H9 (cell line): Measurements from ENCODE around the gene CCDC74B. TPM values are rescaled to one million over a fixed set of nuclear protein-coding genes. Genes with fewer than 3 reads are reported as not detected.
"Not testable (repeated sequence)": the region's sequence is repeated elsewhere in the genome, so short reads cannot be mapped to it uniquely, and the experiment has no call there.

ENCODE experiments used
- DNase-seq: peaks from one replicate; pipeline ENCODE4 v3.0.0-alpha.2; 2017
- H2AFZ ChIP-seq: one replicate; pipeline ENCODE4 v1.6.1; 2013; ENCODE audit warnings: mild to moderate bottlenecking, low read length, control low read depth, moderate library complexity
- H2AK5ac ChIP-seq: 2 replicates; pipeline ENCODE4 v1.6.1; 2013; ENCODE audit warnings: low read length, control low read depth, mixed read lengths; ENCODE audit not compliant: insufficient read length
- H2BK120ac ChIP-seq: one replicate; pipeline ENCODE4 v1.6.1; 2013; ENCODE audit warnings: low read depth, mild to moderate bottlenecking, low read length, control low read depth, inconsistent platforms; ENCODE audit not compliant: poor library complexity, severe bottlenecking
- H2BK12ac ChIP-seq: 2 replicates; pipeline ENCODE4 v1.6.1; 2013; ENCODE audit warnings: low read length, control low read depth, mixed read lengths, low read depth; ENCODE audit not compliant: insufficient read length
- H2BK15ac ChIP-seq: 2 replicates; pipeline ENCODE4 v1.6.1; 2013; ENCODE audit warnings: low read depth, low read length, control low read depth
- H2BK20ac ChIP-seq: one replicate; pipeline ENCODE4 v1.6.1; 2013; ENCODE audit warnings: low read depth, mild to moderate bottlenecking, low read length, control low read depth, inconsistent platforms; ENCODE audit not compliant: poor library complexity, severe bottlenecking
- H2BK5ac ChIP-seq: 2 replicates; pipeline ENCODE4 v1.6.1; 2013; ENCODE audit warnings: low read length, control low read depth, mixed read lengths; ENCODE audit not compliant: insufficient read length
- H3K14ac ChIP-seq: 2 replicates; pipeline ENCODE4 v1.6.1; 2013; ENCODE audit warnings: low read length, control low read depth; ENCODE audit not compliant: insufficient read depth
- H3K18ac ChIP-seq: 2 replicates; pipeline ENCODE4 v1.6.1; 2013; ENCODE audit warnings: low read depth, mild to moderate bottlenecking, mixed read lengths, low read length, control low read depth; ENCODE audit not compliant: insufficient read length
- H3K23ac ChIP-seq: 2 replicates; pipeline ENCODE4 v1.6.1; 2013; ENCODE audit warnings: low read length, control low read depth, mixed read lengths, low read depth; ENCODE audit not compliant: insufficient read length
- H3K23me2 ChIP-seq: 2 replicates; pipeline ENCODE4 v1.6.1; 2013; ENCODE audit warnings: low read depth, mild to moderate bottlenecking, mixed read lengths, low read length, control low read depth; ENCODE audit not compliant: insufficient read length, poor library complexity, severe bottlenecking
- H3K27ac ChIP-seq: 2 replicates; pipeline ENCODE4 v1.5.1; 2013; ENCODE audit warnings: low read length, control low read depth, mixed read lengths, low read depth; ENCODE audit not compliant: insufficient read length
- H3K27me3 ChIP-seq: 2 replicates; pipeline ENCODE4 v1.6.1; 2013; ENCODE audit warnings: low read length, control low read depth, inconsistent platforms; ENCODE audit not compliant: insufficient read depth
- H3K4ac ChIP-seq: 2 replicates; pipeline ENCODE4 v1.6.1; 2013; ENCODE audit warnings: low read depth, mild to moderate bottlenecking, control low read depth, inconsistent platforms, low read length, moderate library complexity
- H3K4me1 ChIP-seq: 2 replicates; pipeline ENCODE4 v1.6.1; 2013; ENCODE audit warnings: low read length, control low read depth, inconsistent platforms; ENCODE audit not compliant: insufficient read depth
- H3K4me2 ChIP-seq: 2 replicates; pipeline ENCODE4 v1.6.1; 2013; ENCODE audit warnings: low read length, control low read depth, mixed read lengths; ENCODE audit not compliant: insufficient read length, insufficient read depth
- H3K56ac ChIP-seq: 2 replicates; pipeline ENCODE4 v1.6.1; 2013; ENCODE audit warnings: low read depth, mild to moderate bottlenecking, mixed read lengths, low read length, control low read depth; ENCODE audit not compliant: insufficient read length
- H3K79me1 ChIP-seq: 2 replicates; pipeline ENCODE4 v1.6.1; 2013; ENCODE audit warnings: low read depth, mild to moderate bottlenecking, moderate library complexity, low read length, control low read depth, inconsistent platforms; ENCODE audit not compliant: insufficient read depth, poor library complexity, severe bottlenecking
- H3K79me2 ChIP-seq: 2 replicates; pipeline ENCODE4 v1.6.1; 2013; ENCODE audit warnings: low read length, control low read depth, inconsistent platforms; ENCODE audit not compliant: insufficient read depth
- H3K9ac ChIP-seq: 2 replicates; pipeline ENCODE4 v1.6.1; 2013; ENCODE audit warnings: low read length, control low read depth, mixed read lengths; ENCODE audit not compliant: insufficient read length; ENCODE audit errors: extremely low read depth
- H3K9me3 ChIP-seq: one replicate; pipeline ENCODE4 v1.6.1; 2013; ENCODE audit warnings: low read depth, low read length, inconsistent platforms; ENCODE audit not compliant: control insufficient read depth
- H3T11ph ChIP-seq: one replicate; pipeline ENCODE4 v1.6.1; 2013; ENCODE audit warnings: mild to moderate bottlenecking, low read length, control low read depth, inconsistent platforms
- H4K20me1 ChIP-seq: one replicate; pipeline ENCODE4 v1.6.1; 2013; ENCODE audit not compliant: control insufficient read depth, insufficient read length, insufficient read depth
- H4K5ac ChIP-seq: 2 replicates; pipeline ENCODE4 v1.6.1; 2013; ENCODE audit warnings: low read depth, mild to moderate bottlenecking, mixed read lengths, low read length, control low read depth; ENCODE audit not compliant: insufficient read length
- H4K8ac ChIP-seq: replicated peaks from 2 replicates; pipeline ENCODE4 v1.6.1; 2013; ENCODE audit warnings: low read length, control low read depth, mixed read lengths, low read depth; ENCODE audit not compliant: insufficient read length
- H4K91ac ChIP-seq: 2 replicates; pipeline ENCODE4 v1.6.1; 2013; ENCODE audit warnings: low read depth, mild to moderate bottlenecking, moderate library complexity, mixed read lengths, low read length, control low read depth; ENCODE audit not compliant: insufficient read length
- H3K27ac Mint-ChIP-seq, 3 experiments: 2 replicates in 2 of 3; 3 replicates in 1 of 3; pipeline ENCODE4 v1.8.0; 2020 to 2021; ENCODE audit warnings: mixed read lengths in 3 of 3, mild to moderate bottlenecking in 1 of 3, moderate library complexity in 1 of 3
- H3K27me3 Mint-ChIP-seq: 2 replicates; pipeline ENCODE4 v1.8.0; 2021; ENCODE audit warnings: low read depth, mild to moderate bottlenecking, moderate library complexity, mixed read lengths
- H3K36me3 Mint-ChIP-seq, 3 experiments: 2 replicates in 2 of 3; 3 replicates in 1 of 3; pipeline ENCODE4 v1.8.0; 2020 to 2021; ENCODE audit warnings: low read depth in 3 of 3, mixed read lengths in 3 of 3; ENCODE audit not compliant: insufficient read depth in 1 of 3
- H3K4me1 Mint-ChIP-seq, 2 experiments: 2 replicates each; pipeline ENCODE4 v1.8.0; 2020; ENCODE audit warnings: mixed read lengths in 2 of 2
- H3K4me3 Mint-ChIP-seq, 2 experiments: 2 replicates in 1 of 2; 3 replicates in 1 of 2; pipeline ENCODE4 v1.8.0; 2020 to 2021; ENCODE audit warnings: mild to moderate bottlenecking in 2 of 2, mixed read lengths in 2 of 2, moderate library complexity in 1 of 2
- H3K9me3 Mint-ChIP-seq, 2 experiments: 2 replicates in 1 of 2; 3 replicates in 1 of 2; pipeline ENCODE4 v1.8.0; 2020; ENCODE audit warnings: mild to moderate bottlenecking in 2 of 2, mixed read lengths in 2 of 2, moderate library complexity in 1 of 2
- WGBS: extraction: QIAGEN DNeasy Blood & Tissue Kit; methylation state at CpG from one replicate; pipeline ENCODE4 v1.1.7; 2013; ENCODE audit warnings: missing lambda C conversion rate, low lambda C conversion rate, mixed read lengths; ENCODE audit not compliant: insufficient read length; ENCODE audit errors: extremely low coverage; 5-methylcytosine and 5-hydroxymethylcytosine counted together
- total RNA-seq: library from RNA; stranded (reverse); gene quantifications from 2 replicates; pipeline ENCODE4 v1.2.1, GENCODE V29; 2021
- TF ChIP-seq, protein P1 (sequence below): fragments of 200-600 bp; sonication (generic); conservative IDR thresholded peaks from 3 replicates; pipeline ENCODE4 v1.8.0; 2021; ENCODE audit warnings: antibody characterized with exemption, mild to moderate bottlenecking

Gene CCDC74B
- total RNA-seq, 1 experiment from 2014 or later, result 6.7 TPM

DNA sequence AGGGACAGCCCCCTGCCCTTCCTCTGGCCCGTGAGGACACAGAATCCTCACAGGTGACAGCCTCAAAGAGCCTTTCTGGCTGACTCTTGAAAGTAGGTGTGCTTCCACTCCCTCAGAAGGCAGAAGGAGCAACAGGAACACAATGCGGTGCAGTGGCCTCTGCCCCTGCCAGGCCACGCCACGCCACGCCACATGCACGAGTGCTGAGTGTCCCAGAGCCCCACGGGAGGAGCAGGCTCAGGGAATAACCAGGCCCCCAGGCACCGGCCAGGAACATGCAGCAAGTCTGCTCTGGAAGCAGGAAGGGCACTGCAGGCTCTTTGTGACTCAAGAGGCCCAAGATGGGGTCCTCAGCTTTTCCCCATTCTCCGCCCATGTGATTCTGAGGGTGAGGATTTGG is 18.1 kb upstream of the CCDC74B start:
- H3K36me3 Mint-ChIP-seq, result peaks cover 28 to 67% (median 50%) of the 10 kb centered on the region in 3 experiments; a peak in 6 of 7 replicates

DNA sequence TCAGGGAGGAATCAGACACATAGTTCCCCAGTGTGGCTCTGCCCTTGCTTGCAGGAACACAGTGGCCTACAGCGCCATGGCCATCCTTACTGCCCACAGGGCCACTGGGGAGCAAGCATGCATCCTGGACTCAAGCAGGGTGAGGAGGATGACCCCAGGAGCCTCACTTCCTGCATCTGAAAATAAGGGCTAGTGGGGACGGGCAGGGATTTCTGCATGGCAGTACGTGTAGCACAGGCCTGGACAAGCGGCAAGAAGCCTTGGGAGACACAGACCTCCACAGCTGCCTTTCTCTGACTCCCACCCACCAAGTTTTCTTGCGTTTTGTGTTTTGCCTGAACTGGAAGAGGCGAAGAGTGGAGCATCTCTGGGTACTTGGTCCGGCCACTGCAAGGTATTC is 17.6 kb upstream of the CCDC74B start:
- H2BK5ac ChIP-seq, H3K9ac ChIP-seq, H3K9me3 ChIP-seq, H3K4me1 ChIP-seq, H3K18ac ChIP-seq, H2BK120ac ChIP-seq, H3K27ac ChIP-seq, H3K23ac ChIP-seq, H2BK20ac ChIP-seq, H2AK5ac ChIP-seq, H3K23me2 ChIP-seq, H2BK15ac ChIP-seq, H3K79me1 ChIP-seq, H3K27me3 Mint-ChIP-seq, H4K20me1 ChIP-seq, H4K8ac ChIP-seq, H3K4ac ChIP-seq, H3K56ac ChIP-seq, H3K4me1 Mint-ChIP-seq, H3K27me3 ChIP-seq, H3K14ac ChIP-seq, DNase-seq, H3K4me2 ChIP-seq, H2BK12ac ChIP-seq, H4K91ac ChIP-seq, H2AFZ ChIP-seq, H4K5ac ChIP-seq, H3T11ph ChIP-seq, H3K79me2 ChIP-seq, H3K9me3 Mint-ChIP-seq, H3K27ac Mint-ChIP-seq, H3K4me3 Mint-ChIP-seq: not testable (repeated sequence)
- H3K36me3 Mint-ChIP-seq, result peaks cover 23 to 64% (median 45%) of the 10 kb centered on the region in 3 experiments; a peak in 6 of 7 replicates
- WGBS, result no CpG with 5 or more reads among the region's 7 CpGs

More for the DNA sequence above, 18.1 kb upstream of the CCDC74B start:
- Histone ChIP-seq H2AK5ac (no peak overlapping the region), H3K9ac (no peak overlapping the region), H3K14ac (no peak overlapping the region), H2BK12ac (no peak overlapping the region), H3K27ac (no peak overlapping the region), H3K23ac (no peak overlapping the region), H3T11ph (no peak overlapping the region), H4K5ac (no peak overlapping the region), H2AFZ (no peak overlapping the region), H4K20me1 (no peaks in the 10 kb centered on the region), H3K4me2 (no peak overlapping the region), H2BK20ac (no peak overlapping the region), H3K18ac (no peak overlapping the region), H3K4ac (no peak overlapping the region), H4K91ac (no peak overlapping the region), H3K27me3 (no peaks in the 10 kb centered on the region), H3K23me2 (no peaks in the 10 kb centered on the region), H2BK5ac (no peak overlapping the region), H2BK15ac (no peak overlapping the region), H3K79me2 (no peaks in the 10 kb centered on the region), H2BK120ac (no peak overlapping the region), H3K79me1 (no peaks in the 10 kb centered on the region), H3K56ac (no peak overlapping the region), H4K8ac (no peak overlapping the region), H3K9me3 (no peaks in the 10 kb centered on the region), H3K4me1 (no peaks in the 10 kb centered on the region)
- H3K27me3 Mint-ChIP-seq, result no peaks in the 10 kb centered on the region; the same call in 1 of the 2 replicates
- H3K4me1 Mint-ChIP-seq, result peaks cover 0 to 6% of the 10 kb centered on the region in 2 experiments; a peak in 2 of 4 replicates
- WGBS, result no CpG with 5 or more reads among the region's 9 CpGs
- DNase-seq, result no peak
- no peak overlapping the region for H3K27ac Mint-ChIP-seq
- TF ChIP-seq, protein P1, sequence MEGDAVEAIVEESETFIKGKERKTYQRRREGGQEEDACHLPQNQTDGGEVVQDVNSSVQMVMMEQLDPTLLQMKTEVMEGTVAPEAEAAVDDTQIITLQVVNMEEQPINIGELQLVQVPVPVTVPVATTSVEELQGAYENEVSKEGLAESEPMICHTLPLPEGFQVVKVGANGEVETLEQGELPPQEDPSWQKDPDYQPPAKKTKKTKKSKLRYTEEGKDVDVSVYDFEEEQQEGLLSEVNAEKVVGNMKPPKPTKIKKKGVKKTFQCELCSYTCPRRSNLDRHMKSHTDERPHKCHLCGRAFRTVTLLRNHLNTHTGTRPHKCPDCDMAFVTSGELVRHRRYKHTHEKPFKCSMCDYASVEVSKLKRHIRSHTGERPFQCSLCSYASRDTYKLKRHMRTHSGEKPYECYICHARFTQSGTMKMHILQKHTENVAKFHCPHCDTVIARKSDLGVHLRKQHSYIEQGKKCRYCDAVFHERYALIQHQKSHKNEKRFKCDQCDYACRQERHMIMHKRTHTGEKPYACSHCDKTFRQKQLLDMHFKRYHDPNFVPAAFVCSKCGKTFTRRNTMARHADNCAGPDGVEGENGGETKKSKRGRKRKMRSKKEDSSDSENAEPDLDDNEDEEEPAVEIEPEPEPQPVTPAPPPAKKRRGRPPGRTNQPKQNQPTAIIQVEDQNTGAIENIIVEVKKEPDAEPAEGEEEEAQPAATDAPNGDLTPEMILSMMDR, result no peak
- no peaks in the 10 kb centered on the region for H3K9me3 Mint-ChIP-seq
- H3K4me3 Mint-ChIP-seq, result no peak overlapping the region
